GM19467 (cell line): ENCODE measurements around the gene SLC7A6.

Experiments used
- ATAC-seq: cut with Tn5 transposase; IDR thresholded peaks from one replicate; pipeline ENCODE4 v1.9.1; 2021; ENCODE audit warnings: mild to moderate bottlenecking, moderate library complexity; ENCODE audit not compliant: unreplicated experiment

SLC7A6 gene

GRCh38 chr16:68252383-68252782, 11.9 kb upstream of the SLC7A6 start:
- no peak for ATAC-seq

GRCh38 chr16:68253721-68254120, 10.6 kb upstream of the SLC7A6 start:
- ATAC-seq, result no peak

GRCh38 chr16:68255712-68256111, 8.6 kb upstream of the SLC7A6 start:
- no peak for ATAC-seq

GRCh38 chr16:68257251-68257905, 6.9 kb upstream of the SLC7A6 start:
- ATAC-seq, result no peak

- no peak for ATAC-seq
Observed at GRCh38 chr16:68257906-68258800, 6.2 kb upstream of the SLC7A6 start.

GRCh38 chr16:68259007-68259825, 5.1 kb upstream of the SLC7A6 start:
- ATAC-seq, result no peak

- no peak for ATAC-seq
Observed at GRCh38 chr16:68263559-68264127, 683 bp upstream of the SLC7A6 start.

- ATAC-seq, result no peak
Observed at GRCh38 chr16:68265078-68265920, 973 bp downstream of the SLC7A6 start.

GRCh38 chr16:68267612-68268405, 3.5 kb downstream of the SLC7A6 start:
- no peak for ATAC-seq

GRCh38 chr16:68269793-68270192, 5.5 kb downstream of the SLC7A6 start:
- ATAC-seq, result no peak

- ATAC-seq, result no peak
Observed at GRCh38 chr16:68270353-68270752, 6.0 kb downstream of the SLC7A6 start.

GRCh38 chr16:68272507-68273209, 8.3 kb downstream of the SLC7A6 start:
- no peak for ATAC-seq

- ATAC-seq, result no peak
Observed at GRCh38 chr16:68273459-68273858, 9.1 kb downstream of the SLC7A6 start.

GRCh38 chr16:68273896-68274295, 9.6 kb downstream of the SLC7A6 start:
- no peak for ATAC-seq

GRCh38 chr16:68274441-68274840, 10.1 kb downstream of the SLC7A6 start:
- ATAC-seq, result no peak

- peak; percentile 53 for ATAC-seq
Observed at GRCh38 chr16:68275611-68276191, 11.4 kb downstream of the SLC7A6 start.

GRCh38 chr16:68276223-68276622, 11.9 kb downstream of the SLC7A6 start:
- no peak for ATAC-seq
